ENCODE measurements around the gene ZNF429.
A peak's percentile ranks its signal among the peaks of the same experiment; 100 is the strongest.
"Not testable (repeated sequence)": the region's sequence is repeated elsewhere in the genome, so short reads cannot be mapped to it uniquely, and the experiment has no call there.

Gene ZNF429

GRCh38 chr19:21519488-21519887 is 14.1 kb downstream of the ZNF429 start:
- DNase-seq, result no peak

- no peak for DNase-seq
These were observed 27.5 kb downstream of the ZNF429 start for GRCh38 chr19:21532904-21533303.

- not testable (repeated sequence) for DNase-seq
These were observed 31.4 kb downstream of the ZNF429 start for GRCh38 chr19:21536741-21537290.

GRCh38 chr19:21559444-21559843 is 54.0 kb downstream of the ZNF429 start:
- no peak for DNase-seq

GRCh38 chr19:21564406-21564805 is 59.0 kb downstream of the ZNF429 start:
- DNase-seq, result no peak

GRCh38 chr19:21566073-21566472 is 60.7 kb downstream of the ZNF429 start:
- DNase-seq, result no peak

GRCh38 chr19:21567806-21568205 is 62.4 kb downstream of the ZNF429 start:
- not testable (repeated sequence) for DNase-seq

- DNase-seq, result peak; percentile 59
These were observed 63.6 kb downstream of the ZNF429 start for GRCh38 chr19:21568816-21569493.

GRCh38 chr19:21569494-21569865 is 64.1 kb downstream of the ZNF429 start:
- DNase-seq, result no peak

GRCh38 chr19:21571316-21571715 is 65.9 kb downstream of the ZNF429 start:
- DNase-seq, result no peak

- DNase-seq, result no peak
These were observed 69.2 kb downstream of the ZNF429 start for GRCh38 chr19:21574607-21575006.

- DNase-seq, result no peak
These were observed 71.1 kb downstream of the ZNF429 start for GRCh38 chr19:21576481-21576880.

- no peak for DNase-seq
These were observed 74.7 kb downstream of the ZNF429 start for GRCh38 chr19:21580101-21580500.

- DNase-seq, result no peak
These were observed 75.4 kb downstream of the ZNF429 start for GRCh38 chr19:21580818-21581217.

GRCh38 chr19:21581646-21582240 is 76.3 kb downstream of the ZNF429 start:
- no peak for DNase-seq

GRCh38 chr19:21584537-21584936 is 79.1 kb downstream of the ZNF429 start:
- no peak for DNase-seq

- DNase-seq, result no peak
These were observed 80.0 kb downstream of the ZNF429 start for GRCh38 chr19:21585281-21585890.

- no peak for DNase-seq
These were observed 81.1 kb downstream of the ZNF429 start for GRCh38 chr19:21586311-21587116.

- no peak for DNase-seq
These were observed 81.7 kb downstream of the ZNF429 start for GRCh38 chr19:21587117-21587461.

- no peak for DNase-seq
These were observed 82.1 kb downstream of the ZNF429 start for GRCh38 chr19:21587549-21587948.

GRCh38 chr19:21588065-21588601 is 82.7 kb downstream of the ZNF429 start:
- DNase-seq, result no peak

- no peak for DNase-seq
These were observed 85.5 kb downstream of the ZNF429 start for GRCh38 chr19:21590867-21591266.

GRCh38 chr19:21593008-21593481 is 87.6 kb downstream of the ZNF429 start:
- DNase-seq, result no peak
